DOHH2 (cell line): ENCODE data around the gene PHOSPHO1.

Experiments used
- CTCF ChIP-seq: fragments of 200-600 bp; sonication (generic); IDR thresholded peaks from one replicate; pipeline ENCODE4 v1.5.1; 2014; ENCODE audit warnings: antibody characterized with exemption, mild to moderate bottlenecking, low read depth, low read length; ENCODE audit not compliant: poor library complexity, severe bottlenecking
- EZH2phosphoT487 ChIP-seq: fragments of 200-600 bp; sonication (generic); IDR thresholded peaks from 2 replicates; pipeline ENCODE4 v1.6.1; 2017; ENCODE audit warnings: borderline replicate concordance, mild to moderate bottlenecking, antibody characterized with exemption, low read length, moderate library complexity, mixed read lengths

DNA sequence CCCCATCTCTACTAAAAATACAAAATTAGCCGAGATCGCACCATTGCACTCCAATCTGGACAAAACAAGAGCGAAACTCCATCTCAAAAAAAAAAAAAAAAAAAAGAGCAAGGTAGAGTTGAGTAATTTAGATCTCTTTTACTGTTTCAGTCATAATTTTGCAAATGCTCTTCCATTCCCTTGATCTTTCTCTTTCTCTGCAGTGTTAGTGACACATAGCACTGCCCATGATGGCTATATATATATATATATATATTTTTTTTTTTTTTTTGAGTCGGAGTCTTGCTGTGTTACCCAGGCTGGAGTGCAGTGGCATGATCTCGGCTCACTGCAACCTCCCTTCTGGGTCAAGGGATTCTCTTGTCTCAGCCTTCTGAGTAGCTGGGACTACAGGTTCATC, 12.2 kb upstream of the PHOSPHO1 start:
- TF ChIP-seq CTCF, result no peak
- no peak for TF ChIP-seq EZH2phosphoT487
